DOHH2 (cell line): Measurements from ENCODE around the gene TUBB4A.

ENCODE experiments used
- CTCF ChIP-seq: fragments of 200-600 bp; sonication (generic); IDR thresholded peaks from one replicate; pipeline ENCODE4 v1.5.1; 2014; ENCODE audit warnings: antibody characterized with exemption, mild to moderate bottlenecking, low read depth, low read length; ENCODE audit not compliant: poor library complexity, severe bottlenecking
- EZH2phosphoT487 ChIP-seq: fragments of 200-600 bp; sonication (generic); IDR thresholded peaks from 2 replicates; pipeline ENCODE4 v1.6.1; 2017; ENCODE audit warnings: borderline replicate concordance, mild to moderate bottlenecking, antibody characterized with exemption, low read length, moderate library complexity, mixed read lengths

DNA sequence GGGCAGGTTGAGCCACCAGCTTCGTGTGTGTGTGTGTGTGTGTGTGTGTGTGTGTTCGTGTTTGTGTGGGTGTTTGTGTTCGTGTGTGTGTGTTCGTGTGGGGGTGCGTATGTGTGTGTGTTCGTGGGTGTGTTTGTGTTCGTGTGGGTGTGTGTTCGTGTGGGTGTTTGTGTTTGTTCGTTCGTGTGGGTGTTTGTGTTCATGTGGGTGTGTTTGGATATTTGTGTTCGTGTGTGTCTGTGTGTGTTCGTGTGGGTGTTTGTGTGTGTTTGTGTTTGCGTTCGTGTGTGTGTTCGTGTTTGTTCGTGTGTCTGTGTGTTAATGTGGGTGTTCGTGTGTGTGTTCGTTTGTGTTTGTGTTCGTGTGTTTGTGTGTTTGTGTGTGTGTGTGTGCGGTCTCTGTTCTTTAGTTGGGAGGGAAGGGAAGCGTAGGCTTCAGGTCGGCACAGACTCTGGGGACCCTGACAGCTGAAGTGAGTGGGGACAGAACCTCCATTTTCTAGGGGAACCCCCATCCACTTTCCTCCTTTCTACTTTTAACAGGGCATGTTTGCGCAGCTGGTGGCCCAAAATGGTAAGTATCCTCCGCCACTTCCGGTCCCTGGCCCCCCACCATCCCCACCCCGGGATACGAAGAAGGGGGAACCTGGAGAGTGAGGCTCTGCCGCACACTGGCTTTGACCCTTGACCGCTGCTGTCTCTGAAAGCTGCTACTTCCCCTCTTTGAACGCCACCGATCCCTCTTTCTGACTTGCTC is 30.3 kb upstream of the TUBB4A start:
- TF ChIP-seq CTCF (no peak), EZH2phosphoT487 (no peak)
